Measurements from ENCODE around the gene VTI1A.
"Not testable (repeated sequence)": the region's sequence is repeated elsewhere in the genome, so short reads cannot be mapped to it uniquely, and the experiment has no call there.

VTI1A gene

GRCh38 chr10:112456533-112456932 lies 9.5 kb downstream of the VTI1A start:
- Histone ChIP-seq H3K79me2 (peaks cover 10% of the 10 kb centered on the region), H3K9me3 (ENCODE audit: control insufficient read depth, low read length) (no peaks in the 10 kb centered on the region), H3K27me3 (ENCODE audit: control insufficient read depth, insufficient read depth, low read length) (no peaks in the 10 kb centered on the region), H3K27ac (no peak overlapping the region), H3K9ac (no peak overlapping the region), H3K4me1 (no peaks in the 10 kb centered on the region), H3K36me3 (ENCODE audit: control insufficient read depth, insufficient read depth, low read length) (no peaks in the 10 kb centered on the region), H2AFZ (no peak overlapping the region), H3K4me2 (ENCODE audit: low read length) (no peak overlapping the region), H3K4me3 (ENCODE audit: low read depth, low read length) (no peak overlapping the region)
- TF ChIP-seq, protein P1, sequence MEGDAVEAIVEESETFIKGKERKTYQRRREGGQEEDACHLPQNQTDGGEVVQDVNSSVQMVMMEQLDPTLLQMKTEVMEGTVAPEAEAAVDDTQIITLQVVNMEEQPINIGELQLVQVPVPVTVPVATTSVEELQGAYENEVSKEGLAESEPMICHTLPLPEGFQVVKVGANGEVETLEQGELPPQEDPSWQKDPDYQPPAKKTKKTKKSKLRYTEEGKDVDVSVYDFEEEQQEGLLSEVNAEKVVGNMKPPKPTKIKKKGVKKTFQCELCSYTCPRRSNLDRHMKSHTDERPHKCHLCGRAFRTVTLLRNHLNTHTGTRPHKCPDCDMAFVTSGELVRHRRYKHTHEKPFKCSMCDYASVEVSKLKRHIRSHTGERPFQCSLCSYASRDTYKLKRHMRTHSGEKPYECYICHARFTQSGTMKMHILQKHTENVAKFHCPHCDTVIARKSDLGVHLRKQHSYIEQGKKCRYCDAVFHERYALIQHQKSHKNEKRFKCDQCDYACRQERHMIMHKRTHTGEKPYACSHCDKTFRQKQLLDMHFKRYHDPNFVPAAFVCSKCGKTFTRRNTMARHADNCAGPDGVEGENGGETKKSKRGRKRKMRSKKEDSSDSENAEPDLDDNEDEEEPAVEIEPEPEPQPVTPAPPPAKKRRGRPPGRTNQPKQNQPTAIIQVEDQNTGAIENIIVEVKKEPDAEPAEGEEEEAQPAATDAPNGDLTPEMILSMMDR (IDR thresholded peaks at IDR 0.05) = no peak

GRCh38 chr10:112460366-112460765 lies 13.4 kb downstream of the VTI1A start:
- H2AFZ ChIP-seq = no peak overlapping the region
- TF ChIP-seq, protein P1 (IDR thresholded peaks at IDR 0.05) = no peak

DNA sequence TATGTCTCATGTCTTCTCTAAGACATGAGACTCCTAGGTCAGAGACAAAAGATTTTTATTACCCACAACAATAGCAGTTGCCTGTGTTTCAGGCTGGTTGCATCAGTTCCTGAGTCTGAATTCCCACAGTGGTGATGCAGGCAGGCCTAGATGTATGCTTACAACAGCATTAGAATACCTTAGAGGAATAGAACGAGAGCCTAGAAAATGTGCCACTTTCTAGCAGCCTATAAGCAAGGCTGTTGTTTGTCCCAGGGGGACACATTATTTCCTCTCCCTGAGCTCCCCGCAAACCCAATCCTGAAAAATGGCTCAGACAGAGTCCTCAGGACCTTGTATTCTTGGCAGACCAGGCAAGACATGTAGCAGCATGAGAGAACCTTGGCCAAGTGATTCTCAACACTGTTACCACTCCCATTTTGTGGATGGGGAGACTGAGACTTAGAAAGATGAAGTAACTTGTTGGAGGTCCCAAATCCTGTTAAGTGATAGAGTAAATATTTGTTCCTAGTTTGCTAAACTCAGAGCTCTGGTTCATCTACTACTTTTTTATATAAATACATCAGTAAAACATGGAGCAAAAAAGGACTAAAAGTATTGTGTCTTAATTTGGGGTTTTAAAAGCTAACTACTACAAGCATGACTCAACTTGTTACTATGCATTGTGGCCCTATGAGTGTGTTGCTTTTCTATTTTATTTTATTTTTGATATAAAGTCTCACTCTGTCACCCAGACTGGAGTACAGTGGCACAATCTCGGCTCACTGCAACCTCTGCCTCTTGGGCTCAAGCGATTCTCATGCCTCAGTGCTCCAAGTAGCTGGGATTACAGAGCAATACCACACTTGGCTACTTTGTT lies 14.2 kb downstream of the VTI1A start:
- Histone ChIP-seq H3K4me1 (no peaks in the 10 kb centered on the region), H3K27me3 (ENCODE audit: control insufficient read depth, insufficient read depth, low read length) (no peaks in the 10 kb centered on the region), H3K36me3 (ENCODE audit: control insufficient read depth, insufficient read depth, low read length) (no peaks in the 10 kb centered on the region), H3K27ac (no peak overlapping the region), H3K4me3 (ENCODE audit: low read depth, low read length) (no peak overlapping the region), H3K4me2 (ENCODE audit: low read length) (no peak overlapping the region), H3K9ac (no peak overlapping the region), H3K79me2 (peaks cover 2% of the 10 kb centered on the region), H3K9me3 (ENCODE audit: control insufficient read depth, low read length) (no peaks in the 10 kb centered on the region), H2AFZ (no peak overlapping the region)
- TF ChIP-seq, protein P1 (IDR thresholded peaks at IDR 0.05) = no peak

More at GRCh38 chr10:112460366-112460765, 13.4 kb downstream of the VTI1A start:
- Histone ChIP-seq H3K9me3 (ENCODE audit: control insufficient read depth, low read length) (no peaks in the 10 kb centered on the region), H3K9ac (no peak overlapping the region), H3K79me2 (peaks cover 2% of the 10 kb centered on the region), H3K27me3 (ENCODE audit: control insufficient read depth, insufficient read depth, low read length) (no peaks in the 10 kb centered on the region), H3K4me1 (no peaks in the 10 kb centered on the region), H3K4me3 (ENCODE audit: low read depth, low read length) (no peak overlapping the region), H3K4me2 (ENCODE audit: low read length) (no peak overlapping the region), H3K27ac (no peak overlapping the region), H3K36me3 (ENCODE audit: control insufficient read depth, insufficient read depth, low read length) (no peaks in the 10 kb centered on the region)

DNA sequence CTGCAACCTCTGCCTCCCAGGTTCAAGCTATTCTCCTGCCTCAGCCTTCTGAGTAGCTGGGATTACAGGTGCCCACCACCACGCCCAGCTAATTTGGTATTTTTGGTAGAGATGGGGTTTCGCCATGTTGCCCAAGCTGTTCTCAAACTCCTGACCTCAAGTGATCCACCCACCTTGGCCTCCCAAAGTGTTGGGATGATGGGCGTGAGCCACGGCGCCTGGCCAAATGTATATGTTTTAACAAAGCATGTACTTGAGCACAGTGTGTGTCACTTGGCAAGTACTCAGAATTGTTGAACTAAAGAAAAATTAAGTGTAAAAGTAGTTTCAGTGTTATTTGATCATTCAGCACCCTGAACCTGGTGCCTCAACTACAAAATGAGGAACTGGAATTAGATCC lies 17.1 kb downstream of the VTI1A start:
- H3K27me3 ChIP-seq (ENCODE audit: control insufficient read depth, insufficient read depth, low read length); H3K36me3 ChIP-seq (ENCODE audit: control insufficient read depth, insufficient read depth, low read length); H3K9me3 ChIP-seq (ENCODE audit: control insufficient read depth, low read length); H3K9ac ChIP-seq; H3K4me3 ChIP-seq (ENCODE audit: low read depth, low read length); H3K4me1 ChIP-seq; H3K27ac ChIP-seq; H3K79me2 ChIP-seq; H3K4me2 ChIP-seq (ENCODE audit: low read length); H2AFZ ChIP-seq: not testable (repeated sequence)

DNA sequence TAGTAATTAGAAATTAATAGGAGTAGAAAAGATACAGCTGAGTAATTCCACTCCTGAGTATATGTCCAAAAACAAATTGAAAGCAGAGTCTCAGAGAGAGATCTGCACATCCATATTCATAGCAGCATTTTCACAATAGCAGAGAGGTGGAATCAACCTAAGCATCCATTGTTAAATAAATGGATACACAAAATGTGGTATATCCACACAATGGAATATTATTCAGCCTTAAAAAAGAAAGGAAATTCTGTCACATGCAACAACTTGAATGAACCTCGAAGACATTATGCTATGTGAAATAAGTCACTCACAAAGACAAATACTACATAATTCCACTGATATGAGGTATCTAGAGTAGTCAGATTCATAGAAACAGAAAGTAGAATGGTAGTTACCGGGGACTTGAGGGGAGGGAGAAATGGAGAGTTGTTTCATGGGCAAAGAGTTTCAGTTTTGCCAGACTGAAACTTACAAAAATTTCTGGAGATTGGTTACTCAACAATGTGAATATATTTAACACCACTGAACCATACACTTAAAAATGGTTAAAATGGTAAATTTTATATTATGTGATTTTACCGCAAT lies 18.4 kb downstream of the VTI1A start:
- no peak overlapping the region for H3K4me2 ChIP-seq (ENCODE audit: low read length)
- no peaks in the 10 kb centered on the region for H3K27me3 ChIP-seq (ENCODE audit: control insufficient read depth, insufficient read depth, low read length)
- no peaks in the 10 kb centered on the region for H3K79me2 ChIP-seq
- H3K36me3 ChIP-seq (ENCODE audit: control insufficient read depth, insufficient read depth, low read length) = no peaks in the 10 kb centered on the region
- H3K9me3 ChIP-seq (ENCODE audit: control insufficient read depth, low read length) = no peaks in the 10 kb centered on the region
- H3K27ac ChIP-seq = no peak overlapping the region
- no peaks in the 10 kb centered on the region for H3K4me1 ChIP-seq
- H3K9ac ChIP-seq = no peak overlapping the region
- no peak overlapping the region for H3K4me3 ChIP-seq (ENCODE audit: low read depth, low read length)
- TF ChIP-seq, protein P1 (IDR thresholded peaks at IDR 0.05) = no peak
- H2AFZ ChIP-seq = no peak overlapping the region
